HepG2 (cell line): ENCODE data around the gene TMEM235.

ENCODE experiments used
- ARNT ChIP-seq: fragments of 450-650 bp; IDR thresholded peaks from 2 replicates; pipeline ENCODE4 v1.6.1; 2017
- CBX5 ChIP-seq: sonication (generic); formaldehyde crosslinking; IDR thresholded peaks from 2 replicates; pipeline ENCODE4 v1.4.0; 2020; ENCODE audit warnings: missing genetic modification reagents, borderline replicate concordance
- MAFK ChIP-seq, 2 experiments: IDR thresholded peaks in 1 of 2; conservative IDR thresholded peaks in 1 of 2; 2 replicates each; pipeline ENCODE4 v1.6.1; 2011; ENCODE audit warnings: improper control_type of control experiment in 2 of 2, low read length in 2 of 2
- POLR2A ChIP-seq, 2 experiments: IDR thresholded peaks; 2 replicates each; pipeline ENCODE4 v1.6.1; 2011; ENCODE audit warnings: low read depth in 2 of 2, low read length in 2 of 2, mild to moderate bottlenecking in 1 of 2, moderate library complexity in 1 of 2; ENCODE audit not compliant: insufficient read depth in 1 of 2
- YY1 ChIP-seq: IDR thresholded peaks from 2 replicates; pipeline ENCODE4 v1.6.1; 2011; ENCODE audit warnings: low read length, low read depth, moderate library complexity, mild to moderate bottlenecking; ENCODE audit not compliant: insufficient read depth, insufficient replicate concordance
- ZFP36L2 ChIP-seq: sonication (generic); formaldehyde crosslinking; IDR thresholded peaks from 2 replicates; pipeline ENCODE4 v1.4.0; 2020; ENCODE audit warnings: missing genetic modification reagents
- ZNF292 ChIP-seq: sonication (generic); formaldehyde crosslinking; IDR thresholded peaks from 2 replicates; pipeline ENCODE4 v1.8.1; 2022; ENCODE audit warnings: mild to moderate bottlenecking, low read depth, missing genetic modification reagents, borderline replicate concordance
- ZNF350 ChIP-seq: sonication (generic); formaldehyde crosslinking; IDR thresholded peaks from 2 replicates; pipeline ENCODE4 v1.4.0; 2020; ENCODE audit warnings: mild to moderate bottlenecking, low read depth, missing genetic modification reagents, borderline replicate concordance
- TF ChIP-seq, protein P1 (sequence below): IDR thresholded peaks from 2 replicates; pipeline ENCODE4 v1.6.1; 2012; ENCODE audit warnings: inconsistent platforms

DNA sequence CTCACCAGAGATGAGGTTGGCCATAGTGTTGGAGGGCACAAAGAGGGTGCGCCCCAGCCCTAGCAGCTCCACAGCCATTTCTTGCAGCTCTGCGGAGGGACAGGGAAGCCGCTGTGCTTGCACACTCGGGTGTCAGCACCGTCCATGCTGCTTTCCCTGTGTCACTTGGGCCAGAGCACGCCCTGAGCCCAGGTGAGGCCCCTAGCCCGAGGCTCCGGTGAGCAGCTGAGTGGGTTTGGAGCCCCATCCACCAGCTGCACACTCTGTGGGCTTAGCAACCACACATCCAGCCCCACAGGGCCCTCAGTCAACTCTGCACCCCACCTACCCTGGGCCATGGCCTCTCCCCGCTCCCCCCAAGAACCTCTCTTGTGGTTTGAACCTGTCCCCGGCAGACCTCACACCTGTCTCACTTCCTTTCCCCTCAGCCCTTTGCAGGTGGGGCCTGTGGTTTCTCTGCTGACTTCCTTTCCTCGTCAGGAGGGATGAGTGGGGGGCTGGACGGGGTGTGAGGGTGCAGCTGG is 20.7 kb downstream of the TMEM235 start:
- no peak for TF ChIP-seq MAFK (conservative IDR thresholded peaks at IDR 0.05 in 1 of 2, IDR thresholded peaks at IDR 0.05 in 1 of 2; ENCODE audit: low read length in 2 of 2)
- no peak for TF ChIP-seq CBX5 (CRISPR knock-in tag)
- TF ChIP-seq, protein P1, sequence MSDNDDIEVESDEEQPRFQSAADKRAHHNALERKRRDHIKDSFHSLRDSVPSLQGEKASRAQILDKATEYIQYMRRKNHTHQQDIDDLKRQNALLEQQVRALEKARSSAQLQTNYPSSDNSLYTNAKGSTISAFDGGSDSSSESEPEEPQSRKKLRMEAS: no peak
- no peak for TF ChIP-seq ZNF350 (CRISPR knock-in tag)
- TF ChIP-seq YY1: no peak
- no peak for TF ChIP-seq ZNF292 (CRISPR knock-in tag)
- no peak for TF ChIP-seq POLR2A (IDR thresholded peaks at IDR 0.05; ENCODE audit: insufficient read depth in 1 of 2, low read depth in 2 of 2, low read length in 2 of 2)
- TF ChIP-seq ARNT: no peak
- TF ChIP-seq ZFP36L2: no peak
